Fibroblast of villous mesenchyme (primary cell): ENCODE data around the gene ACHE. TPM values are rescaled to one million over a fixed set of nuclear protein-coding genes. Genes with fewer than 3 reads are reported as not detected.

ENCODE experiments used
- DNase-seq: peaks from one replicate; pipeline ENCODE4 v3.0.0-alpha.2; 2010; ENCODE audit warnings: low read depth
- H3K4me3 ChIP-seq: 2 replicates; pipeline ENCODE4 v1.5.1; 2011; ENCODE audit warnings: low read depth, mild to moderate bottlenecking, low read length
- CTCF ChIP-seq: IDR thresholded peaks from 2 replicates; pipeline ENCODE4 v1.5.1; 2012; ENCODE audit warnings: low read depth, mild to moderate bottlenecking, low read length; ENCODE audit not compliant: insufficient read depth
- total RNA-seq: library from RNA; depleted of rRNA; stranded (reverse); fragments of >200 nt; gene quantifications from 2 replicates; pipeline ENCODE4 v1.2.3, GENCODE V29; 2012

Gene ACHE
- total RNA-seq, 1 donor, result not detected

- no peak for DNase-seq
- H3K4me3 ChIP-seq, result no peak overlapping the region
- no peak for TF ChIP-seq CTCF
These were observed 13.5 kb downstream of the ACHE start for GRCh38 chr7:100882201-100882600.

- no peak for TF ChIP-seq CTCF
- no peak overlapping the region for H3K4me3 ChIP-seq
- DNase-seq, result no peak
These were observed 14.6 kb downstream of the ACHE start for GRCh38 chr7:100881136-100881535.

GRCh38 chr7:100880645-100881044, 15.0 kb downstream of the ACHE start:
- no peak for TF ChIP-seq CTCF
- no peak overlapping the region for H3K4me3 ChIP-seq
- DNase-seq, result no peak

GRCh38 chr7:100879685-100880261, 15.9 kb downstream of the ACHE start:
- no peak for TF ChIP-seq CTCF
- H3K4me3 ChIP-seq, result no peak overlapping the region
- no peak for DNase-seq

- no peak for DNase-seq
- no peak for TF ChIP-seq CTCF
- no peak overlapping the region for H3K4me3 ChIP-seq
These were observed 17.0 kb downstream of the ACHE start for GRCh38 chr7:100878685-100879084.

- TF ChIP-seq CTCF, result no peak
- H3K4me3 ChIP-seq, result no peak overlapping the region
- no peak for DNase-seq
These were observed 17.7 kb downstream of the ACHE start for GRCh38 chr7:100878013-100878412.

GRCh38 chr7:100875356-100875751, 20.3 kb downstream of the ACHE start:
- TF ChIP-seq CTCF, result no peak
- DNase-seq, result peak; percentile 17

More at GRCh38 chr7:100875356-100875751, 20.3 kb downstream of the ACHE start:
- H3K4me3 ChIP-seq, result peak overlapping the region; percentile 94
